DND-41 (cell line): ENCODE data around the gene CASP7.

Experiments used
- CTCF ChIP-seq: IDR thresholded peaks from 2 replicates; pipeline ENCODE4 v1.5.1; 2012; ENCODE audit warnings: borderline replicate concordance, low read length, moderate library complexity, mild to moderate bottlenecking; ENCODE audit not compliant: poor library complexity, severe bottlenecking; ENCODE audit errors: extremely low read depth
- EZH2 ChIP-seq: IDR thresholded peaks from 3 replicates; pipeline ENCODE4 v1.6.1; 2012; ENCODE audit warnings: borderline replicate concordance, low read depth, mild to moderate bottlenecking, moderate library complexity, low read length, inconsistent platforms; ENCODE audit not compliant: severe bottlenecking

DNA sequence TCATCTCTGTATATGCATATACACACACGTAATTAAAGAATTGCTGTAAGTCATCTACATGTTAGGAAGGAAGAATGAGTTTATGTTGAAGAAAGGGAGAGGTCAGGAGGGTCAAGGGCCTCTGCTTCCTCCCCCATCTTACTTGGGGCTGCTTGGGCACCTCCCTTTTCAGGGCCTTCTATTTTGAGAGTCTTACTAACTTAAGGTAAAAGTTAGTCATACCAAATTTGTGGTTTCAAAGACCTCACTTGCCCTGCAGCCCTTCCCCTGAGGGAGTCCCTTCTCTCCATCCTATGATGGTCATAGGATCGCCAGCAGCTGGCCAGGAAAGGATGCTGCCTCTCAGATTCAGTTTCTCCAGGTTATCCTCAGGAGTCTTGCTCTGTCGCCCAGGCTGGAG, 74.4 kb downstream of the CASP7 start:
- no peak for TF ChIP-seq CTCF
- no peak for TF ChIP-seq EZH2
